Activated CD4-positive, alpha-beta T cell treated with anti-CD3 and anti-CD28 coated beads, Interleukin-2, amount 10 ng/mL, durations not matched to agents 7 days and 5 days (primary cell): ENCODE results near the gene IL23A. TPM values are rescaled to one million over a fixed set of nuclear protein-coding genes. Genes with fewer than 3 reads are reported as not detected.
A peak's percentile ranks its signal among the peaks of the same experiment; 100 is the strongest.
"Not testable (repeated sequence)": the region's sequence is repeated elsewhere in the genome, so short reads cannot be mapped to it uniquely, and the experiment has no call there.

ENCODE experiments used
- CTCF ChIA-PET: fragments of 350-600 bp; sonication (Branson Sonifier 250); formaldehyde crosslinking; loops from one replicate; lab custom pipeline; 2021; ENCODE audit warnings: antibody characterized with exemption; lab: Charles Lee
- POLR2A ChIA-PET: fragments of 350-600 bp; sonication (Branson Sonifier 250); formaldehyde crosslinking; loops from one replicate; lab custom pipeline; 2021; ENCODE audit warnings: antibody characterized with exemption; lab: Charles Lee
- DNase-seq: peaks from one replicate; pipeline ENCODE4 v3.0.0-alpha.2; 2020
- H3K27ac Mint-ChIP-seq: one replicate; pipeline ENCODE4 v1.8.0; 2021; ENCODE audit warnings: mild to moderate bottlenecking, moderate library complexity, mixed read lengths
- H3K27me3 Mint-ChIP-seq: one replicate; pipeline ENCODE4 v1.8.0; 2021; ENCODE audit warnings: mixed read lengths
- H3K36me3 Mint-ChIP-seq: one replicate; pipeline ENCODE4 v1.8.0; 2021; ENCODE audit warnings: low read depth, mixed read lengths
- H3K4me1 Mint-ChIP-seq: one replicate; pipeline ENCODE4 v1.8.0; 2021; ENCODE audit warnings: mixed read lengths
- H3K4me3 Mint-ChIP-seq: one replicate; pipeline ENCODE4 v1.8.0; 2021; ENCODE audit warnings: mild to moderate bottlenecking, moderate library complexity, mixed read lengths
- H3K9me3 Mint-ChIP-seq: one replicate; pipeline ENCODE4 v1.8.0; 2021; ENCODE audit warnings: mixed read lengths
- total RNA-seq, 2 experiments: library from RNA; stranded (reverse); gene quantifications; one replicate each; pipeline ENCODE4 v1.2.3, GENCODE V29; 2021

Gene IL23A
- total RNA-seq, 2 experiments from 2014 or later: 6.1 to 8.0 TPM

DNA sequence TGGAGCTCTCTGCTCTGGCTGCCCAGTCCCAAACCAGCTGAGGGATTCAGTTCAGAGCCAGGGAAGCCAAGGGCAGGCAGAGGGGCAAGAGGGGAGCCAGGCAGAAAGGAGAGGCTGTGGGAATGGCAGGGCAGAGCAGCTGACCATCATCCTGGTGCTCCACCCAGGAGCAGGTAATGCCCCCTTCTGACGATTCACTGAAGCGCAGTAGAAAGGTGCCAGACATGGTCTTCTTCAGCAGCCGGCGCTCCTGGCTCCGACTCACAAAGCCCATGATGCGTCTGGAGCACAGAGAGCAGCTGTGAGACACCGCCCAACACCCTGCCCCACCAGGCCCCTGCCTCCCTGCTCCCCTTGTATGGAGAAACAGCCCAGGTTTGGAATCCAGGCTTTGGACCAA, 8.0 kb downstream of the IL23A start:
- Mint-ChIP-seq H3K4me3 (no peak overlapping the region), H3K4me1 (peaks cover 5% of the 10 kb centered on the region), H3K9me3 (no peaks in the 10 kb centered on the region), H3K36me3 (peaks cover 79% of the 10 kb centered on the region), H3K27me3 (no peaks in the 10 kb centered on the region), H3K27ac (no peak overlapping the region)
- CTCF ChIA-PET: interaction anchor here (0.9 to 4.6 kb wide), 6 partner anchors 9 to 312 kb away, joined by 3 to 26 read pairs (median 4); partner anchors contain the start of genes IL23A, SMARCC2 and STAT2
- no peak for DNase-seq
- POLR2A ChIA-PET: interaction anchor here (0.5 to 1.0 kb wide), 3 partner anchors 31 to 1501 kb away, joined by 3 to 13 read pairs (median 3); partner anchors contain the start of gene CNPY2

DNA sequence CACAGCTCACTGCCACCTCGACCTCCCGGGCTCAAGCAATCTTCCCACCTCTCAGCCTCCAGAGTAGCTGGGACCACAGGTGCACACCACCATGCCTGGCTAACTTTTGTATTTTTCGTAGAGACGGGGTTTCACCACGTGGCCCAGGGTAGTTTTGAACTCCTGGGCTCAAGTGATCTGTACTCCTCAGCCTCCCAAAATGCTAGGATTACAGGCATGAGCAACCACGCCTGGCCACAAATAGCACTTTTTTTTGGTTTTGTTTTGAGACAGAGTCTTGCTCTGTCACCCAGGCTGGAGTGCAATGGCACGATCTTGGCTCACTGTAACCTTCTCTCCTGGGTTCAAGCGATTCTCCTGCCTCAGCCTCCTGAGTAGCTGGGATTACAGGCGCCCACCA, 8.6 kb downstream of the IL23A start:
- peaks cover 77% of the 10 kb centered on the region for H3K36me3 Mint-ChIP-seq
- not testable (repeated sequence) for H3K4me1 Mint-ChIP-seq, DNase-seq, H3K27ac Mint-ChIP-seq, H3K9me3 Mint-ChIP-seq, H3K27me3 Mint-ChIP-seq, H3K4me3 Mint-ChIP-seq
- POLR2A ChIA-PET: interaction anchor here (1.0 kb wide), 1 partner anchor 31 kb away, joined by 3 read pairs; the partner anchor contains the start of gene CNPY2
- CTCF ChIA-PET: interaction anchor here (1.3 to 4.6 kb wide), 4 partner anchors 9 to 158 kb away, joined by 4 to 26 read pairs (median 4); partner anchors contain the start of genes IL23A, SMARCC2 and STAT2

DNA sequence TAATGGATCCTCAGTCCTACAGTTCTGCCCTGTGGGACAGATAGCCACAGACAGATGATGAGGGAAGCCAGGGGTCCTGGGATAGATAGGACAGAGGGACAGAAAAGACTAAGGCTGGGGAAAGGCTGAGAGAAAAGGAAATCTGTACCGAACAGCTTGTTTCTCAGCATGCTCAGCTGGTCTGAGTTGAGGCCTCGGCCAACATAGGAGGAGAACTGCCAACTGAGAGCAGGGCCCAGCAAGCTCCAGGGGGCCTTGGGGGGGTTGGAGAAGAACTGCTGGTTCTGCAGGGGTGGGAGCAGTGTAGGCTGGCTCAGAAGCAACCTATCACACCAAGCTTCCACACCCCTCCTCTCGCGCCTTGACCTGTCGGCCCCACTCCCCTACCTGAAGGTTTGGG, 10.1 kb downstream of the IL23A start:
- no peaks in the 10 kb centered on the region for H3K9me3 Mint-ChIP-seq
- H3K27ac Mint-ChIP-seq: no peak overlapping the region
- no peak for DNase-seq
- no peak overlapping the region for H3K4me3 Mint-ChIP-seq
- H3K27me3 Mint-ChIP-seq: no peaks in the 10 kb centered on the region
- H3K36me3 Mint-ChIP-seq: peaks cover 67% of the 10 kb centered on the region
- ChIA-PET POLR2A (interaction anchor here (1.1 kb wide), 1 partner anchor 24 kb away, joined by 3 read pairs; no protein-coding TSS in a partner anchor), CTCF (interaction anchor here (0.6 to 3.5 kb wide), 3 partner anchors 11 to 321 kb away, joined by 4 to 21 read pairs (median 5); partner anchors contain the start of genes CNPY2 and STAT2)
- peaks cover 3% of the 10 kb centered on the region for H3K4me1 Mint-ChIP-seq

- H3K9me3 Mint-ChIP-seq: no peaks in the 10 kb centered on the region
- no peaks in the 10 kb centered on the region for H3K27me3 Mint-ChIP-seq
- peaks cover 71% of the 10 kb centered on the region for H3K36me3 Mint-ChIP-seq
- ChIA-PET CTCF (interaction anchor here (0.6 to 3.5 kb wide), 8 partner anchors 8 to 92 kb away, joined by 3 to 21 read pairs (median 3); partner anchors contain the start of genes ANKRD52, IL23A and STAT2), POLR2A (interaction anchor here (1.2 kb wide), 1 partner anchor 12 kb away, joined by 3 read pairs; the partner anchor contains the start of gene IL23A)
- no peak overlapping the region for H3K4me3 Mint-ChIP-seq
- DNase-seq: no peak
- H3K4me1 Mint-ChIP-seq: peaks cover 4% of the 10 kb centered on the region
- H3K27ac Mint-ChIP-seq: no peak overlapping the region
These were observed 12.0 kb downstream of the IL23A start for GRCh38 chr12:56350662-56351061.

DNA sequence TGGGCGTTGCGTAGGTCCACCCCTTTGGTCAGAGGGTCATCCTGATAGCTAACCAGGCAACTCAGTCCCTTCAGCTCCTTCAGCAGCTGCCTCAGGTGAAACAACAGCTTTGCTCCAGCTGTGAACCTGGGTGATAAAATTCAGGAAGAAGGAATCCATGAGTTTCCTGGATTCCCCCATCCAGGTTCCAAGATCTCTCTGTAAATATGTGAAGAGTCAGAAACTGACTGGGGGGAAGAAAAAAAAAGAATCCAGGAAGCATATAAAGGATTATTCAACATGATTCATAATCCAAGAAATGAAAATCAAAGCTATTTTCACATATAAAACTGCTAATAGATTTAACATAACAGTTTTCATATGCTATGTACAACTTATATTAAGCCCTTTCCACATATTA, 12.6 kb downstream of the IL23A start:
- H3K27ac Mint-ChIP-seq: no peak overlapping the region

GRCh38 chr12:56358836-56359532, 20.3 kb downstream of the IL23A start:
- H3K9me3 Mint-ChIP-seq: no peaks in the 10 kb centered on the region
- ChIA-PET POLR2A (interaction anchor here (0.6 to 2.3 kb wide), 7 partner anchors 16 to 241 kb away, joined by 3 to 10 read pairs (median 3); partner anchors contain the start of genes CNPY2, IL23A and ZC3H10), CTCF (interaction anchor here (0.5 to 3.9 kb wide), 12 partner anchors 9 to 170 kb away, joined by 3 to 26 read pairs (median 4); partner anchors contain the start of genes IL23A, RNF41 and SMARCC2)
- H3K4me1 Mint-ChIP-seq: peaks cover 32% of the 10 kb centered on the region
- H3K4me3 Mint-ChIP-seq: peak overlapping the region; percentile 91
- DNase-seq: no peak
- H3K27me3 Mint-ChIP-seq: no peaks in the 10 kb centered on the region
- peaks cover 39% of the 10 kb centered on the region for H3K36me3 Mint-ChIP-seq
- peak overlapping the region; percentile 99 for H3K27ac Mint-ChIP-seq

More for the DNA sequence above, 12.6 kb downstream of the IL23A start:
- Mint-ChIP-seq H3K9me3 (no peaks in the 10 kb centered on the region), H3K36me3 (peaks cover 71% of the 10 kb centered on the region), H3K4me1 (peaks cover 8% of the 10 kb centered on the region), H3K4me3 (no peak overlapping the region), H3K27me3 (no peaks in the 10 kb centered on the region)
- no peak for DNase-seq
- POLR2A ChIA-PET: interaction anchor here (0.6 to 1.2 kb wide), 2 partner anchors 13 to 117 kb away, joined by 3 to 4 read pairs; partner anchors contain the start of gene IL23A
- CTCF ChIA-PET: interaction anchor here (0.5 to 3.5 kb wide), 10 partner anchors 9 to 113 kb away, joined by 3 to 21 read pairs (median 3); partner anchors contain the start of genes ANKRD52, IL23A and STAT2

DNA sequence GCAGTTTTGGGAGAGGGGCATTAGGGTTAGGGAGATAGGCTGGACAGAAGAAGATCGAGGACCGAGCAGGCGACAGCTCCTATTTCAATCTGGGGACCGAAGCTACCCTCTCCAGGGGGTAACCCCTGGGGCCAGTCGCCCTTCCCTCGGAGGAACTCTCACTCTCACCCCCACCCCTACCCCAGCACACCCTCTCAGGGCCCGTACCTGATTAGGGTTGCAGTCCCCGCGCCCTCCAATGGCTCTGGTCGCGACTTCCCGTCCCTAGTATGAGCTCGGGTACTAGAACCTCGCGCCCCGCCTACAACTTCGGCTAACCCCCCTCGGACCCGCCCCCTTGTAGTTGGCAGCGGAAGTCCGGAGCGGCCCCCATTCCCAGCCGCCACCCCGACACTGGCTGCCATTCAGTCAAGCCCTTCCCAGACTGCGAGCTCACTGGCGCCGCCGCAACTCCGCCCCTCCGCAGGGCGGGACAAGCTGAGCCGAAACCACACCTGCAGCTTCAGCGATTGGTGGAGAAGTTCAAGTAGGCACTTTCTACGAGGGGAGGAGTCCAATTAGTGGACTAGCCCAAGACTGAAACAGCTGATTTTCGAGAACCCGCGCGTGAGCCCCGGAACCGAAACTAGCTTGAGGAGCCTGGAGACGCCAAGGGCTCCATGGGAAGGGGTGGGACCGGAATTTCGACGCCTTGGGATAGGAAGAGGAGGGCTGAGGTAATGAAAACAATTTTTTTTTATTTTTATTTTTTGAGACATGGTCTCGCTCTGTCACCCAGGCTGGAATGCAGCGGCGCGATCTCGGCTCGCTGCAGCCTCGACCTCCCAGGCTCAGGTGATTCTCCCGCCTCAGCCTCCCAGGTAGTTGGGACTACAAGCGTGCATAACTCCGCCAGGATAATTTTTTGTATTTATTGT, 21.4 kb downstream of the IL23A start, which contains the start of gene STAT2:
STAT2 (minus strand) TSS at position 257 of the 917 bp plus-strand sequence. CDS start 3,536 bp downstream, outside the sequence.
- POLR2A ChIA-PET: interaction anchor here (0.5 to 2.3 kb wide), 10 partner anchors 15 to 374 kb away, joined by 3 to 10 read pairs (median 3); partner anchors contain the start of genes CNPY2 and IL23A
- CTCF ChIA-PET: interaction anchor here (0.6 to 3.9 kb wide), 19 partner anchors 8 to 276 kb away, joined by 3 to 26 read pairs (median 4); partner anchors contain the start of genes ANKRD52, CNPY2, IL23A and RNF41
- no peaks in the 10 kb centered on the region for H3K9me3 Mint-ChIP-seq
- peak within 1 kb of the TSS; percentile 91 for H3K4me3 Mint-ChIP-seq
- H3K36me3 Mint-ChIP-seq: peaks cover 29% of the 10 kb centered on the region
- peak; percentile 100 for DNase-seq
- no peaks in the 10 kb centered on the region for H3K27me3 Mint-ChIP-seq
- H3K4me1 Mint-ChIP-seq: peaks cover 32% of the 10 kb centered on the region
- H3K27ac Mint-ChIP-seq: peak within 1 kb of the TSS; percentile 99

DNA sequence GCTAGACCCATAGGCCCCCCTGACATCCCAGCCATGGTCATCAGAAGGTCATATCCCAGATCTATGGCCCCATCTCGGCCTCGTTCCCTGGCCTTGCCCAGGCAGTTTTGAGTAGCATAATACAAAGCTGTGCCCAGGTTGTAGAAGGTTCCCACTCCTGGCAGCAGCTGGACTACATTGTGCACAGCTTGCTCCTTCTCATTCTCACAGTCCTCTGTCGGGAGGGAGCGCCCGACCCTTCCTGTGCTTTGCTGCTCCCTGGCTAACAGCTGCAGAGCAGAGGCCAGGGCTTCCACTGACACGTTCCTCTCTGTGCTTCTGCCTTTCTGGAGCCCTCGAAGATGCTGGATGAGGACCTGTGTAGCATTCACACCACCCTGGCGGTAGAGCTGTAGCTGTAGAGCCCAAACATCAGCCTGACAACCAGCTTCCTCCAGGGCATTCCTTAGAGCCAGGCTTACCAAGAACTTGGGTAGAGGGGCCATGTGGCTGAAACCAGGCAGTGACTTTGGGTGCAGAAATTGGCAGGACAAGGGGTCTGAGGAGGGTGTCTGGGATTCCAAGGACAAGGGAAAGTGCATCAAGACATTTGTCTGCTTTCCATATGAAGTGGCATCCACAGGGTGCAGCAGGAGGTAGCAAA, 22.9 kb downstream of the IL23A start:
- H3K4me1 Mint-ChIP-seq: peaks cover 27% of the 10 kb centered on the region
- CTCF ChIA-PET: interaction anchor here (1.0 to 3.9 kb wide), 7 partner anchors 12 to 348 kb away, joined by 3 to 21 read pairs (median 4); partner anchors contain the start of genes SMARCC2 and TIMELESS
- H3K27me3 Mint-ChIP-seq: no peaks in the 10 kb centered on the region
- no peak for DNase-seq
- POLR2A ChIA-PET: interaction anchor here (0.6 kb wide), 1 partner anchor 45 kb away, joined by 3 read pairs; no protein-coding TSS in a partner anchor
- H3K27ac Mint-ChIP-seq: peak overlapping the region; percentile 99
- peak overlapping the region; percentile 91 for H3K4me3 Mint-ChIP-seq
- peaks cover 19% of the 10 kb centered on the region for H3K36me3 Mint-ChIP-seq
- H3K9me3 Mint-ChIP-seq: no peaks in the 10 kb centered on the region

DNA sequence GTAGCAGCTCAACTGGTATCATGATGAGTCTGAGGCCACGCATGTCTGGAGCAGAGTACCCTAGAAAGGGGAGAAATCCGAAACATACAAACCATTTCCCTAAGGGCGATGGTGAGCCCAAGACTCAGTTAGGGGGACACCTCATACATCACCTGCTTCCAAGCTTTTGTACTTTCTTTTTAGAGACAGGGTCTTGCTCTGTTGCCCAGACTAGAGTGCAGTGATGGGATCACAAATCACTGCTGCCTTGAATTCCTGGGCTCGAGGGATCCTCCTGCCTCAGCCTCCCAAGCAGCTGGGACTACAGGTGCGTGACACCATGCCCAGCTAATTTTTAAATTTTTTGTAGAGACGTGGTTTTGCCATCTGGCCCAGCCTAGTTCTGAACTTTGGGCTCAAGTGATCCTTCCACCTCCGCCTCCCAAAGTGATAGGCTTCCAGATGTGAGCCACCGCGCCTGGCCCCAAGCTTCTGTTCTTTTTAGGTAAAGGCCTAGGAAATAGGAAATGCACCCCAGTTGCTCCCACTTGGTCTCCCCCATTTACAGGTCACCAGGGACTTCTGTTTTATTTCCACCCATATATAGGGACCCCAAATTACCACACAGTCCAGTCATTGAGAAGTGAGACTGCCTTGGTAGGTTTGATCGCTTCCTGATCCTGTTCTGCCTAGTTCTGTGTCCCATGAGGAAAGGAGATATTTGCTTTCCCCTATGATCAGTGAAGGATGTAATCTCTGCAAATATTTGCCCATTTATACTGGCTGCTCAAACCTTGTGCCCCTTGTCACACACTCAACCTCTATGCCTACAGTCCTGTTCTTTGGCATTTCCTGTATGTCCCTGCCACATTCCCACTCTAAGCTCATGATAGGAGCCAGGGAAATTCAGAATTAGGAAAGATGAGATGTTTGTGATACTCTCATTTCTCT, 23.7 kb downstream of the IL23A start, which contains the start of gene APOF:
APOF (minus strand) TSS at position 728 of the 930 bp plus-strand sequence; CDS start at position 616, 112 bp downstream.
- Mint-ChIP-seq H3K36me3 (peaks cover 19% of the 10 kb centered on the region), H3K4me3 (peak within 1 kb of the TSS; percentile 91), H3K27ac (peak within 1 kb of the TSS; percentile 99), H3K4me1 (peaks cover 27% of the 10 kb centered on the region), H3K27me3 (no peaks in the 10 kb centered on the region), H3K9me3 (no peaks in the 10 kb centered on the region)
- ChIA-PET CTCF (interaction anchor here (1.0 to 1.6 kb wide), 3 partner anchors 101 to 347 kb away, joined by 3 to 4 read pairs (median 4); no protein-coding TSS in a partner anchor), POLR2A (no interaction called here)
- no peak for DNase-seq

DNA sequence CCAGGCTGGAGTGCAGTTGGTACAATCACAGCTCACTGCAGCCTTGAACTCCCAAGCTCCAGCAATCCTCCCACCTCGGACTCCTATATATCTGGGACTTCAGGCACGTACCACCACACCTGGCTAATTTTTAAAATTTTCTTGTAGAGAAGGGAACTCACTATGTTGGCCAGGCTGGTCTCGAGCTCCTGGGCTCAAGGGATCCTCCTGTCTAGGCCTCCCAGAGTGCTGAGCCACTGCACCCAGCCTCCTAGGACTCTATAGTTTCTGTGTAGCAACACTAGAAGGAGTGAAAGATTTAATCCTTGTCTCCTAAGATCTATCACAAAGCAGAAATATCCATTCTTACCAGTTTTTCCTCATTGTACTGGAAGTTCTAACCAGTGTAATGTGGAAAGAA, 28.3 kb downstream of the IL23A start:
- Mint-ChIP-seq H3K9me3 (no peaks in the 10 kb centered on the region), H3K27me3 (peaks cover 12% of the 10 kb centered on the region), H3K36me3 (no peaks in the 10 kb centered on the region), H3K4me1 (no peaks in the 10 kb centered on the region), H3K27ac (no peak overlapping the region), H3K4me3 (no peak overlapping the region)
- ChIA-PET POLR2A (no interaction called here), CTCF (interaction anchor here (0.7 to 1.7 kb wide), 3 partner anchors 10 to 82 kb away, joined by 3 to 5 read pairs (median 5); partner anchors contain the start of gene TIMELESS)
- no peak for DNase-seq
